ENCODE results near the gene SMYD3.

DNA sequence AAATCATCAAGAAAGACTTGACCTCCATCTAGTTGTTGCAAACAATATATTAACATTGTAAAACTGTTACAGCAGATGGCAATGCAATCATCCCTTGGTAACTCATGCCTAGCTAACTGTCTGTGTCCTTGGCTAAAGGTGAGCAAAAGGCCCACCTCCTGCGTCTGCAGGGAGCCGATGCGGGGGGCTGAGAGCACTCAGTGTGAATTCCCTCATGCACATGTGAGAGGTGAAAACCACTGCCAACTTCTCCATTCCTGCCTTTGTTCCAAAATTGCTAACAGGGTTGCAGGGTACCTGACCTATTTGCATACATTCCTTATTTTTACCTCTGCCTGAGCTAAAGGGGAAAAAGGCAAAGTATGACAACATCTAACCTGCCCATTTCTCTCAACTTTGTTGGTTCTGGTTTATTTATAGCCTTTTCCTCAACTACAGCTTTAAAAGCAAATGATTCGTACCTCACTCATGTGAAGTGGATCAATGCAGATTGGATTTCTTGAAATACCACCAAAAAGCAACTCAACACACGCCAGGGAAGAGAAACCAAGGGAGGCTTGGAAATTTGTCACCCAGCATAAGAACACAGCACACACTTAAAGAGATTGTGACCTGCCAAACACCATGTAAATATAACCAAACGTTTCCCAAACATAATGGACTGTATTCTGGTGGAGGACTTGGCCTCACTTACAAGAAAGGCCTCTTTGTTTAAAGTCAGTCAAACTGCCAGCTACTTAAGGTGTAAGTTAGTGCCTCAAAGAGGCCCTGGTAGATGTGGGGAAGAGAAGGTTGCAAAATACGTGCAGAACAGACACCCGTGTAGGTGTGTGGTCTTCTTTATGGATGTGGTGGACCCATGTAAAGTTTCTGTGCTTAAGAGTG lies 651.0 kb downstream of the SMYD3 start:
- TF ChIP-seq CTCF (IDR thresholded peaks at IDR 0.05 in 2 of 3, conservative IDR thresholded peaks at IDR 0.05 in 1 of 3; ENCODE audit: control insufficient read depth in 2 of 3, extremely low read depth in 1 of 3, insufficient read depth in 1 of 3, low read depth in 3 of 3, low read length in 3 of 3) (no peak), USF2 (IDR thresholded peaks at IDR 0.05; ENCODE audit: borderline replicate concordance, low read depth, low read length) (no peak), REST (IDR thresholded peaks at IDR 0.05; ENCODE audit: low read depth, low read length) (no peak), BHLHE40 (IDR thresholded peaks at IDR 0.05; ENCODE audit: borderline replicate concordance in 1 of 2, low read depth in 2 of 2, low read length in 1 of 2) (no peak), YY1 (IDR thresholded peaks at IDR 0.05; ENCODE audit: low read depth, low read length) (no peak), JUND (IDR thresholded peaks at IDR 0.05; ENCODE audit: low read depth, low read length) (no peak), TAF1 (IDR thresholded peaks at IDR 0.05; ENCODE audit: borderline replicate concordance, low read depth, low read length) (no peak), SPI1 (IDR thresholded peaks at IDR 0.05; ENCODE audit: borderline replicate concordance, insufficient read depth, low read depth, low read length) (no peak)
